Lower leg skin (tissue), 4 donors: ENCODE data around the gene ARRDC2. TPM values are rescaled to one million over a fixed set of nuclear protein-coding genes. Genes with fewer than 3 reads are reported as not detected.
A peak's percentile ranks its signal among the peaks of the same experiment; 100 is the strongest.

Experiments used
- DNase-seq, 2 donors: peaks; one replicate each; pipeline ENCODE4 v3.0.0-alpha.2; 2019; ENCODE audit warnings: low spot score in 2 of 2
- H3K4me3 ChIP-seq: fragments of 200-600 bp; sonication (generic); 2 replicates; pipeline ENCODE4 v1.5.1; 2017; ENCODE audit warnings: mild to moderate bottlenecking, low read depth; ENCODE audit not compliant: poor library complexity, severe bottlenecking
- CTCF ChIP-seq, 3 donors: fragments of 450-650 bp; IDR thresholded peaks; one replicate each; pipeline ENCODE4 v1.5.1; 2016; ENCODE audit warnings: antibody characterized with exemption in 3 of 3, mild to moderate bottlenecking in 3 of 3, moderate library complexity in 2 of 3
- POLR2A ChIP-seq, 2 donors: fragments of 450-650 bp; IDR thresholded peaks; one replicate each; pipeline ENCODE4 v1.6.1; 2016 to 2017; ENCODE audit warnings: antibody characterized with exemption in 2 of 2, mild to moderate bottlenecking in 1 of 2, moderate library complexity in 1 of 2
- WGBS, 2 donors: methylation state at CpG; one replicate each; pipeline ENCODE4 v1.1.5; 2018; 5-methylcytosine and 5-hydroxymethylcytosine counted together
- intact Hi-C: fragments of 100-400 bp; cut with DNase I; formaldehyde crosslinking; loops from one replicate; pipeline ENCODE4 v1.15.0; 2023; ENCODE audit warnings: low total_unique reads
- total RNA-seq, 4 donors: library from RNA; depleted of rRNA; stranded (reverse); fragments of >200 nt; gene quantifications; one replicate each; pipeline ENCODE4 v1.1.0, GENCODE V29; 2016

The ARRDC2 gene
- total RNA-seq, 4 donors from 2014 or later: 54.1 to 92.8 (median 73.5) TPM

- intact Hi-C loops: loop anchor here (2.0 kb wide), 1 partner anchor 52 kb away; no protein-coding TSS in a partner anchor
- peak; percentile 66 to 97 for DNase-seq
- no peak overlapping the region for H3K4me3 ChIP-seq
- TF ChIP-seq POLR2A (IDR thresholded peaks at IDR 0.05) (no peak), CTCF (IDR thresholded peaks at IDR 0.05) (peak in 1 of 3 donors; percentile 95)
- 5% methylated on average over 31 to 34 of the region's 34 CpGs for WGBS, 2 donors
Observed at GRCh38 chr19:18058208-18059009, 50.4 kb downstream of the ARRDC2 start.

GRCh38 chr19:18059297-18059696 lies 51.3 kb downstream of the ARRDC2 start:
- intact Hi-C loops: loop anchor here (2.0 kb wide), 1 partner anchor 52 kb away; no protein-coding TSS in a partner anchor
- 55 to 66% methylated on average over 8 of the region's 8 CpGs for WGBS, 2 donors
- DNase-seq: no peak
- H3K4me3 ChIP-seq: no peak overlapping the region
- TF ChIP-seq POLR2A (IDR thresholded peaks at IDR 0.05) (no peak), CTCF (IDR thresholded peaks at IDR 0.05) (no peak)

GRCh38 chr19:18059902-18060301 lies 51.9 kb downstream of the ARRDC2 start:
- H3K4me3 ChIP-seq: no peak overlapping the region
- intact Hi-C loops: loop anchor here (2.0 to 10.0 kb wide), 2 partner anchors 53 to 115 kb away; no protein-coding TSS in a partner anchor
- TF ChIP-seq CTCF (IDR thresholded peaks at IDR 0.05) (no peak), POLR2A (IDR thresholded peaks at IDR 0.05) (no peak)
- 80 to 83% methylated on average over 4 to 5 of the region's 5 CpGs for WGBS, 2 donors
- no peak for DNase-seq

GRCh38 chr19:18060472-18060871 lies 52.5 kb downstream of the ARRDC2 start:
- H3K4me3 ChIP-seq: no peak overlapping the region
- intact Hi-C loops: loop anchor here (10.0 kb wide), 1 partner anchor 116 kb away; no protein-coding TSS in a partner anchor
- 81 to 86% methylated on average over 6 of the region's 6 CpGs for WGBS, 2 donors
- DNase-seq: no peak
- no peak for TF ChIP-seq POLR2A (IDR thresholded peaks at IDR 0.05)

- intact Hi-C loops: loop anchor here (10.0 kb wide), 1 partner anchor 117 kb away; no protein-coding TSS in a partner anchor
- no peak for DNase-seq
- 56 to 58% methylated on average over 7 to 8 of the region's 8 CpGs for WGBS, 2 donors
- H3K4me3 ChIP-seq: no peak overlapping the region
- TF ChIP-seq CTCF (IDR thresholded peaks at IDR 0.05) (no peak), POLR2A (IDR thresholded peaks at IDR 0.05) (no peak)
Observed at GRCh38 chr19:18062028-18062427, 54.1 kb downstream of the ARRDC2 start.

- 70 to 75% methylated on average over 5 of the region's 5 CpGs for WGBS, 2 donors
- no peak overlapping the region for H3K4me3 ChIP-seq
- no peak for TF ChIP-seq POLR2A (IDR thresholded peaks at IDR 0.05)
- no peak for TF ChIP-seq CTCF (IDR thresholded peaks at IDR 0.05)
- no peak for DNase-seq
- intact Hi-C loops: loop anchor here (10.0 kb wide), 1 partner anchor 119 kb away; no protein-coding TSS in a partner anchor
Observed at GRCh38 chr19:18063463-18063862, 55.5 kb downstream of the ARRDC2 start.
